Activated CD8-positive, alpha-beta T cell treated with anti-CD3 and anti-CD28 coated beads for 36 hours (primary cell): ENCODE measurements around the gene AMMECR1L. TPM values are rescaled to one million over a fixed set of nuclear protein-coding genes. Genes with fewer than 3 reads are reported as not detected.
A peak's percentile ranks its signal among the peaks of the same experiment; 100 is the strongest.
"Not testable (repeated sequence)": the region's sequence is repeated elsewhere in the genome, so short reads cannot be mapped to it uniquely, and the experiment has no call there.

Experiments
- ATAC-seq: fragments of 200-7000 bp; cut with Tn5 transposase; one replicate; pipeline ENCODE4 v1.10.0; 2021; ENCODE audit warnings: mild to moderate bottlenecking, moderate library complexity
- CTCF ChIA-PET: fragments of 350-600 bp; sonication (Branson Sonifier 250); formaldehyde crosslinking; loops from one replicate; lab custom pipeline; 2021; ENCODE audit warnings: antibody characterized with exemption; lab: Charles Lee
- POLR2A ChIA-PET: fragments of 350-600 bp; sonication (Branson Sonifier 250); formaldehyde crosslinking; loops from one replicate; lab custom pipeline; 2021; ENCODE audit warnings: antibody characterized with exemption; lab: Charles Lee
- DNase-seq: peaks from one replicate; pipeline ENCODE4 v3.0.0-alpha.2; 2020
- H3K27ac Mint-ChIP-seq: one replicate; pipeline ENCODE4 v1.8.0; 2021; ENCODE audit warnings: mild to moderate bottlenecking, mixed read lengths
- H3K27me3 Mint-ChIP-seq: one replicate; pipeline ENCODE4 v1.8.0; 2021; ENCODE audit warnings: mixed read lengths
- H3K36me3 Mint-ChIP-seq: one replicate; pipeline ENCODE4 v1.8.0; 2021; ENCODE audit warnings: low read depth, mixed read lengths
- H3K4me1 Mint-ChIP-seq: one replicate; pipeline ENCODE4 v1.8.0; 2021; ENCODE audit warnings: low read depth, mixed read lengths
- H3K4me3 Mint-ChIP-seq: one replicate; pipeline ENCODE4 v1.8.0; 2021; ENCODE audit warnings: mild to moderate bottlenecking, moderate library complexity, mixed read lengths
- H3K9me3 Mint-ChIP-seq: one replicate; pipeline ENCODE4 v1.8.0; 2021; ENCODE audit warnings: mixed read lengths
- CTCF ChIP-seq: fragments of 200-600 bp; IDR thresholded peaks from one replicate; pipeline ENCODE4 v1.8.0; 2022; ENCODE audit warnings: antibody characterized with exemption, mild to moderate bottlenecking
- intact Hi-C: fragments of 100-400 bp; cut with micrococcal nuclease; formaldehyde crosslinking; loops from one replicate; pipeline ENCODE4 v1.10.0; 2022
- total RNA-seq, 2 experiments: library from RNA; stranded (reverse); gene quantifications; one replicate each; pipeline ENCODE4 v1.2.3, GENCODE V29; 2021

Gene AMMECR1L
- total RNA-seq, 2 experiments from 2014 or later: 12.5 to 13.1 TPM

GRCh38 chr2:127840893-127841292 lies 44.9 kb downstream of the AMMECR1L start:
- H3K36me3 Mint-ChIP-seq: peaks cover 9% of the 10 kb centered on the region
- no peak for ATAC-seq
- intact Hi-C loops: no loop called here
- TF ChIP-seq CTCF: no peak
- ChIA-PET POLR2A (no interaction called here), CTCF (interaction anchor here (1.2 kb wide), 1 partner anchor 19 kb away, joined by 3 read pairs; no protein-coding TSS in a partner anchor)
- H3K4me1 Mint-ChIP-seq: no peaks in the 10 kb centered on the region
- H3K27me3 Mint-ChIP-seq: no peaks in the 10 kb centered on the region
- H3K27ac Mint-ChIP-seq: no peak overlapping the region
- H3K9me3 Mint-ChIP-seq: no peaks in the 10 kb centered on the region
- DNase-seq: no peak
- no peak overlapping the region for H3K4me3 Mint-ChIP-seq

GRCh38 chr2:127834951-127835350 lies 50.8 kb downstream of the AMMECR1L start:
- intact Hi-C loops: no loop called here
- Mint-ChIP-seq H3K27ac (no peak overlapping the region), H3K36me3 (no peaks in the 10 kb centered on the region), H3K4me1 (peaks cover 10% of the 10 kb centered on the region), H3K9me3 (no peaks in the 10 kb centered on the region), H3K27me3 (no peaks in the 10 kb centered on the region), H3K4me3 (no peak overlapping the region)
- ChIA-PET POLR2A (no interaction called here), CTCF (interaction anchor here (1.6 kb wide), 1 partner anchor 22 kb away, joined by 4 read pairs; no protein-coding TSS in a partner anchor)
- no peak for DNase-seq
- no peak for ATAC-seq
- TF ChIP-seq CTCF: no peak

GRCh38 chr2:127829845-127830246 lies 55.9 kb downstream of the AMMECR1L start:
- Mint-ChIP-seq H3K4me1 (peaks cover 27% of the 10 kb centered on the region), H3K9me3 (peaks cover 27% of the 10 kb centered on the region), H3K27me3 (no peaks in the 10 kb centered on the region), H3K27ac (peak overlapping the region; percentile 89), H3K4me3 (peak overlapping the region; percentile 22), H3K36me3 (peaks cover 17% of the 10 kb centered on the region)
- ATAC-seq (peak; percentile 96), DNase-seq (peak; percentile 93)
- ChIA-PET POLR2A (interaction anchor here (1.0 to 2.6 kb wide), 4 partner anchors 18 to 33 kb away, joined by 3 to 12 read pairs (median 6); partner anchors contain the start of genes POLR2D and WDR33), CTCF (interaction anchor here (1.1 to 1.7 kb wide), 3 partner anchors 19 to 28 kb away, joined by 3 to 8 read pairs (median 3); partner anchors contain the start of gene WDR33)
- intact Hi-C loops: no loop called here
- TF ChIP-seq CTCF: no peak

GRCh38 chr2:127826708-127827107 lies 59.0 kb downstream of the AMMECR1L start:
- ATAC-seq, CTCF ChIA-PET, H3K27me3 Mint-ChIP-seq, H3K4me3 Mint-ChIP-seq, POLR2A ChIA-PET, DNase-seq, intact Hi-C loops, H3K27ac Mint-ChIP-seq: not testable (repeated sequence)
- Mint-ChIP-seq H3K9me3 (peaks cover 31% of the 10 kb centered on the region), H3K4me1 (peaks cover 27% of the 10 kb centered on the region), H3K36me3 (peaks cover 17% of the 10 kb centered on the region)

- peaks cover 25% of the 10 kb centered on the region for H3K4me1 Mint-ChIP-seq
- H3K9me3 Mint-ChIP-seq: peaks cover 32% of the 10 kb centered on the region
- H3K27me3 Mint-ChIP-seq: no peaks in the 10 kb centered on the region
- TF ChIP-seq CTCF: no peak
- H3K4me3 Mint-ChIP-seq: no peak overlapping the region
- H3K36me3 Mint-ChIP-seq: peaks cover 17% of the 10 kb centered on the region
- no peak for DNase-seq
- intact Hi-C loops: no loop called here
- POLR2A ChIA-PET: interaction anchor here (0.7 kb wide), 1 partner anchor 15 kb away, joined by 5 read pairs; the partner anchor contains the start of gene WDR33
- CTCF ChIA-PET: no interaction called here
- H3K27ac Mint-ChIP-seq: no peak overlapping the region
- ATAC-seq: no peak
Measured at GRCh38 chr2:127826047-127826446, 59.7 kb downstream of the AMMECR1L start.
